H1 (cell line): ENCODE measurements around the gene AK5. TPM values are rescaled to one million over a fixed set of nuclear protein-coding genes. Genes with fewer than 3 reads are reported as not detected.

Experiments used
- CTCF ChIA-PET: fragments of 300-600 bp; sonication (Branson Sonifier 250); formaldehyde crosslinking; loops from one replicate; lab custom pipeline; 2021; ENCODE audit not compliant: partially characterized antibody; lab: Charles Lee
- POLR2A ChIA-PET: fragments of 300-600 bp; sonication (Branson Sonifier 250); formaldehyde crosslinking; loops from one replicate; lab custom pipeline; 2021; ENCODE audit warnings: inconsistent platforms; ENCODE audit not compliant: partially characterized antibody; lab: Charles Lee
- DNase-seq, 2 experiments: peaks; one replicate each; pipeline versions ENCODE4 v3.0.0 to v3.0.0-alpha.2; 2010 to 2022; ENCODE audit warnings: low spot score in 2 of 2, low read depth in 1 of 2, mixed read lengths in 1 of 2
- FAIRE-seq: peaks from 2 replicates; lab custom pipeline; 2011; peaks lifted over from hg19 to GRCh38; lab: Jason Lieb, UNC
- H2AFZ ChIP-seq: 2 replicates; pipeline ENCODE4 v1.8.1; 2012; ENCODE audit warnings: low read length, inconsistent platforms
- H2AK5ac ChIP-seq: 2 replicates; pipeline ENCODE4 v1.6.1; 2013; ENCODE audit warnings: low read depth, low read length
- H2BK120ac ChIP-seq: replicated peaks from 2 replicates; pipeline ENCODE3; 2013; ENCODE audit warnings: low read depth, low read length, inconsistent platforms
- H2BK12ac ChIP-seq: 2 replicates; pipeline ENCODE4 v1.6.1; 2013; ENCODE audit warnings: low read depth, low read length
- H2BK15ac ChIP-seq: 2 replicates; pipeline ENCODE4 v1.6.1; 2013; ENCODE audit warnings: low read length
- H2BK20ac ChIP-seq: 2 replicates; pipeline ENCODE4 v1.6.1; 2013; ENCODE audit warnings: low read length
- H2BK5ac ChIP-seq: 2 replicates; pipeline ENCODE4 v1.6.1; 2013; ENCODE audit warnings: low read depth, low read length
- H3K14ac ChIP-seq: 2 replicates; pipeline ENCODE4 v1.6.1; 2013; ENCODE audit warnings: inconsistent platforms; ENCODE audit not compliant: insufficient read length
- H3K18ac ChIP-seq: 2 replicates; pipeline ENCODE4 v1.6.1; 2013; ENCODE audit warnings: low read length; ENCODE audit errors: extremely low read depth
- H3K23ac ChIP-seq: 2 replicates; pipeline ENCODE4 v1.6.1; 2013; ENCODE audit warnings: inconsistent platforms; ENCODE audit not compliant: insufficient read length
- H3K23me2 ChIP-seq: 2 replicates; pipeline ENCODE4 v1.6.1; 2013; ENCODE audit warnings: low read depth, low read length
- H3K27ac ChIP-seq: 2 replicates; pipeline ENCODE4 v1.6.1; 2011; ENCODE audit warnings: low read depth, low read length, inconsistent platforms
- H3K27me3 ChIP-seq, 4 experiments: replicated peaks in 1 of 4; 1 replicate in 1 of 4; 2 replicates in 3 of 4; pipeline versions ENCODE4 v1.6.1 to v1.8.1; 2011 to 2013; ENCODE audit warnings: low read length in 3 of 4, mild to moderate bottlenecking in 3 of 4, inconsistent platforms in 2 of 4, mixed read lengths in 2 of 4, moderate library complexity in 1 of 4; ENCODE audit not compliant: control insufficient read depth in 3 of 4, insufficient read depth in 3 of 4; ENCODE audit errors: extremely low read depth in 1 of 4
- H3K36me3 ChIP-seq, 4 experiments: 2 replicates each; pipeline versions ENCODE4 v1.6.1 to v1.8.1; 2011 to 2013; ENCODE audit warnings: mild to moderate bottlenecking in 4 of 4, low read length in 3 of 4, moderate library complexity in 2 of 4, control low read depth in 1 of 4, inconsistent platforms in 1 of 4; ENCODE audit not compliant: insufficient read depth in 4 of 4, control insufficient read depth in 2 of 4
- H3K4ac ChIP-seq: replicated peaks from 2 replicates; pipeline ENCODE3; 2013; ENCODE audit warnings: low read length, low read depth, mixed read lengths, inconsistent platforms; ENCODE audit not compliant: insufficient read length
- H3K4me1 ChIP-seq, 4 experiments: replicated peaks in 1 of 4; 1 replicate in 1 of 4; 2 replicates in 3 of 4; pipeline versions ENCODE4 v1.6.1 to v1.8.1; 2011 to 2013; ENCODE audit warnings: low read length in 3 of 4, inconsistent platforms in 2 of 4, mixed read lengths in 1 of 4; ENCODE audit not compliant: insufficient read depth in 4 of 4, control insufficient read depth in 3 of 4
- H3K4me2 ChIP-seq, 2 experiments: 2 replicates each; pipeline versions ENCODE4 v1.6.1 to v1.8.1; 2011 to 2013; ENCODE audit warnings: low read depth in 2 of 2, low read length in 2 of 2, control low read depth in 1 of 2, inconsistent platforms in 1 of 2, mild to moderate bottlenecking in 1 of 2; ENCODE audit not compliant: insufficient read depth in 1 of 2
- H3K4me3 ChIP-seq, 4 experiments: fragments of 200-600, 300-600 bp in 1 of 4; sonication (generic), shearing (Covaris generic), sonication (Bioruptor Twin) in 1 of 4; 2 replicates each; pipeline versions ENCODE4 v1.5.1 to v1.8.1; 2011 to 2016; ENCODE audit warnings: low read length in 4 of 4, low read depth in 3 of 4, control low read depth in 2 of 4, inconsistent platforms in 2 of 4, mild to moderate bottlenecking in 2 of 4, mixed read lengths in 1 of 4, moderate library complexity in 1 of 4; ENCODE audit not compliant: insufficient read depth in 2 of 4; ENCODE audit errors: extremely low read depth in 1 of 4
- H3K56ac ChIP-seq: replicated peaks from 2 replicates; pipeline ENCODE3; 2013; ENCODE audit warnings: low read depth, mild to moderate bottlenecking, mixed read lengths, low read length, inconsistent platforms; ENCODE audit not compliant: insufficient read length
- H3K79me1 ChIP-seq: 2 replicates; pipeline ENCODE4 v1.6.1; 2013; ENCODE audit warnings: low read depth, low read length, control low read depth
- H3K79me2 ChIP-seq, 2 experiments: 2 replicates each; pipeline versions ENCODE4 v1.6.1 to v1.8.1; 2012 to 2013; ENCODE audit warnings: low read length in 2 of 2, mild to moderate bottlenecking in 2 of 2, inconsistent platforms in 1 of 2; ENCODE audit not compliant: insufficient read depth in 2 of 2, control insufficient read depth in 1 of 2
- H3K9ac ChIP-seq, 4 experiments: replicated peaks in 1 of 4; 1 replicate in 1 of 4; 2 replicates in 3 of 4; pipeline versions ENCODE4 v1.6.1 to v1.8.1; 2011 to 2013; ENCODE audit warnings: low read depth in 3 of 4, low read length in 3 of 4, control low read depth in 2 of 4, mild to moderate bottlenecking in 2 of 4, moderate library complexity in 2 of 4, inconsistent platforms in 1 of 4; ENCODE audit errors: extremely low read depth in 1 of 4
- H3K9me3 ChIP-seq, 2 experiments: 2 replicates each; pipeline versions ENCODE4 v1.6.1 to v1.8.1; 2012 to 2013; ENCODE audit warnings: mild to moderate bottlenecking in 2 of 2, moderate library complexity in 2 of 2, control low read depth in 1 of 2, inconsistent platforms in 1 of 2, low read depth in 1 of 2, low read length in 1 of 2, mixed read lengths in 1 of 2; ENCODE audit not compliant: insufficient read depth in 2 of 2
- H4K20me1 ChIP-seq, 2 experiments: replicated peaks in 1 of 2; 2 replicates each; pipeline versions ENCODE3 to v1.8.1; 2011 to 2013; ENCODE audit warnings: inconsistent platforms in 2 of 2, low read length in 2 of 2, mild to moderate bottlenecking in 1 of 2; ENCODE audit not compliant: insufficient read depth in 2 of 2, control insufficient read depth in 1 of 2
- H4K5ac ChIP-seq: 2 replicates; pipeline ENCODE4 v1.6.1; 2013; ENCODE audit warnings: low read length, low read depth, mixed read lengths, inconsistent platforms; ENCODE audit not compliant: insufficient read length
- H4K8ac ChIP-seq: 2 replicates; pipeline ENCODE4 v1.8.0; 2013; ENCODE audit warnings: mild to moderate bottlenecking, moderate library complexity, low read length, inconsistent platforms; ENCODE audit not compliant: insufficient read depth; ENCODE audit errors: extremely low read depth
- H4K91ac ChIP-seq: replicated peaks from 2 replicates; pipeline ENCODE3; 2013; ENCODE audit warnings: low read length, mixed read lengths, inconsistent platforms; ENCODE audit not compliant: insufficient read length
- BACH1 ChIP-seq: IDR thresholded peaks from 2 replicates; pipeline ENCODE4 v1.6.1; 2012; ENCODE audit warnings: low read length, improper control_type of control experiment
- BRCA1 ChIP-seq: IDR thresholded peaks from 2 replicates; pipeline ENCODE4 v1.6.1; 2012; ENCODE audit warnings: low read depth, low read length, improper control_type of control experiment
- HDAC2 ChIP-seq, 2 experiments: fragments of 300-600 bp in 1 of 2; sonication (generic) in 1 of 2; IDR thresholded peaks; 2 replicates each; pipeline ENCODE4 v1.6.1; 2011 to 2012; ENCODE audit warnings: low read depth in 2 of 2, low read length in 2 of 2, mild to moderate bottlenecking in 2 of 2, moderate library complexity in 2 of 2, borderline replicate concordance in 1 of 2, inconsistent platforms in 1 of 2
- JUN ChIP-seq: IDR thresholded peaks from 2 replicates; pipeline ENCODE4 v1.6.1; 2011; ENCODE audit warnings: low read depth, mild to moderate bottlenecking, improper control_type of control experiment, low read length
- JUND ChIP-seq: IDR thresholded peaks from 2 replicates; pipeline ENCODE4 v1.6.1; 2011; ENCODE audit warnings: mild to moderate bottlenecking, improper control_type of control experiment, low read length
- KDM1A ChIP-seq: fragments of 200-600, 300-600 bp; sonication (generic); IDR thresholded peaks from 2 replicates; pipeline ENCODE4 v1.7.1; 2016; ENCODE audit warnings: mild to moderate bottlenecking, low read length, borderline replicate concordance
- RXRA ChIP-seq: IDR thresholded peaks from 2 replicates; pipeline ENCODE4 v1.6.1; 2011; ENCODE audit warnings: low read depth, mild to moderate bottlenecking, low read length, moderate library complexity; ENCODE audit not compliant: insufficient read depth
- SIX5 ChIP-seq: IDR thresholded peaks from 2 replicates; pipeline ENCODE4 v1.6.1; 2011; ENCODE audit warnings: mild to moderate bottlenecking, low read depth, low read length
- SP1 ChIP-seq: IDR thresholded peaks from 2 replicates; pipeline ENCODE4 v1.6.1; 2011; ENCODE audit warnings: low read depth, low read length
- SRF ChIP-seq: IDR thresholded peaks from 2 replicates; pipeline ENCODE4 v1.6.1; 2011; ENCODE audit warnings: mild to moderate bottlenecking, low read depth, low read length, moderate library complexity
- TCF12 ChIP-seq: IDR thresholded peaks from 2 replicates; pipeline ENCODE4 v1.6.1; 2011; ENCODE audit warnings: low read depth, mild to moderate bottlenecking, low read length
- WGBS, 2 experiments: shearing (Covaris generic) in 1 of 2; methylation state at CpG; one replicate each; pipeline versions ENCODE4 v1.1.6 to v1.1.7; 2013 to 2015; ENCODE audit warnings: low lambda C conversion rate in 2 of 2, mixed read lengths in 2 of 2, inconsistent platforms in 1 of 2, low coverage in 1 of 2, missing lambda C conversion rate in 1 of 2; ENCODE audit not compliant: insufficient replicate concordance in 2 of 2, insufficient coverage in 1 of 2, insufficient read length in 1 of 2; ENCODE audit errors: extremely low coverage in 1 of 2, missing lambda C conversion rate in 1 of 2; 5-methylcytosine and 5-hydroxymethylcytosine counted together
- polyA plus RNA-seq, 7 experiments: library from polyadenylated mRNA; depleted of rRNA in 3 of 7; stranded (reverse) in 5 of 7; unstranded in 2 of 7; fragments of >200 nt in 5 of 7; fragments of 200-250 nt in 2 of 7; gene quantifications; 1 replicate in 5 of 7; 2 replicates in 1 of 7; 4 replicates in 1 of 7; pipeline versions ENCODE4 v1.2.1 to v1.2.3, GENCODE V29; 2011 to 2013; ENCODE audit warnings: missing spikeins in 2 of 7, mixed read lengths in 2 of 7
- total RNA-seq: library from RNA; stranded (reverse); fragmentation: NEBNext Ultra II Directional; extraction: Animal tissue kit (Norgen Biotek cat#: 25700); gene quantifications from 2 replicates; pipeline ENCODE4 v1.2.1, GENCODE V29; 2021
- TF ChIP-seq, protein P1 (sequence below): IDR thresholded peaks from 2 replicates; pipeline ENCODE4 v1.6.1; 2012; ENCODE audit warnings: low read length, inconsistent platforms
- TF ChIP-seq, protein P2 (sequence below): IDR thresholded peaks from 2 replicates; pipeline ENCODE4 v1.6.1; 2012; ENCODE audit warnings: inconsistent platforms

AK5 gene
- total and polyA plus RNA-seq, 2 of the 8 experiments (the other 6 are each of a cell fraction or from before 2014, with no cell fraction given): 2.0 to 7.1 TPM

DNA sequence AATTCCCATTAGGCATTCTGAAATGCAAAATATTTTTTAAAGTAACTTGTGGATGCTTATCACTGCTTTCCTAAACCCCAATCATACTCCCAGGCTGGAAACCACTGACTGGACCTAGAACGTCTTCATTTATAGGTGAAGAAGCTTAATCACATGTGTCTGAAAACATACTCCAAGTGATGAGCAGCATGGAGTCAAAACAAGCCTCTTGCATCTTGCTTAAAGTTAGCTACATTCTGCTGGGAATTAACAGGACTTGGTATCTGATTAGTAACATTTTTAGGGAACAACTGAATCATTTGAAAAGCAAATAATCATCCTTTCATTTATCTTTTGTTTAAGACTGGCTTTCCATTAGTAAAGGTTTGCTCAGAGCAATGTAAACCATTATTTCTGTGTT lies 105.7 kb downstream of the AK5 start:
- Histone ChIP-seq H2BK120ac (no peak overlapping the region), H4K5ac (no peak overlapping the region), H3K56ac (no peak overlapping the region), H3K4me3 (no peak overlapping the region), H4K8ac (no peak overlapping the region), H3K18ac (no peak overlapping the region), H3K4me2 (no peak overlapping the region), H3K79me2 (no peaks in the 10 kb centered on the region), H3K9me3 (no peaks in the 10 kb centered on the region), H3K23me2 (no peaks in the 10 kb centered on the region), H3K4me1 (no peaks in the 10 kb centered on the region; a peak in 1 of 7 replicates), H2AK5ac (no peak overlapping the region)
- DNase-seq (no peak), FAIRE-seq (peak; percentile 32)
- CTCF ChIA-PET: interaction anchor here (1.5 kb wide), 1 partner anchor 18 kb away, joined by 3 read pairs; no protein-coding TSS in a partner anchor
- 83% methylated on average over 1 of the region's 1 CpG; no CpG with 5 or more reads in 1 of the 2 experiments for WGBS, 2 experiments
- no peak for TF ChIP-seq TCF12
- no peak for TF ChIP-seq SP1
- no peak for TF ChIP-seq KDM1A
- no peak for TF ChIP-seq BACH1
- TF ChIP-seq JUN: no peak
- no peak for TF ChIP-seq JUND
- TF ChIP-seq, protein P1, sequence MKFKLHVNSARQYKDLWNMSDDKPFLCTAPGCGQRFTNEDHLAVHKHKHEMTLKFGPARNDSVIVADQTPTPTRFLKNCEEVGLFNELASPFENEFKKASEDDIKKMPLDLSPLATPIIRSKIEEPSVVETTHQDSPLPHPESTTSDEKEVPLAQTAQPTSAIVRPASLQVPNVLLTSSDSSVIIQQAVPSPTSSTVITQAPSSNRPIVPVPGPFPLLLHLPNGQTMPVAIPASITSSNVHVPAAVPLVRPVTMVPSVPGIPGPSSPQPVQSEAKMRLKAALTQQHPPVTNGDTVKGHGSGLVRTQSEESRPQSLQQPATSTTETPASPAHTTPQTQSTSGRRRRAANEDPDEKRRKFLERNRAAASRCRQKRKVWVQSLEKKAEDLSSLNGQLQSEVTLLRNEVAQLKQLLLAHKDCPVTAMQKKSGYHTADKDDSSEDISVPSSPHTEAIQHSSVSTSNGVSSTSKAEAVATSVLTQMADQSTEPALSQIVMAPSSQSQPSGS: no peak
- no peak for TF ChIP-seq SIX5
- TF ChIP-seq, protein P2, sequence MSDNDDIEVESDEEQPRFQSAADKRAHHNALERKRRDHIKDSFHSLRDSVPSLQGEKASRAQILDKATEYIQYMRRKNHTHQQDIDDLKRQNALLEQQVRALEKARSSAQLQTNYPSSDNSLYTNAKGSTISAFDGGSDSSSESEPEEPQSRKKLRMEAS: no peak
- no peak for TF ChIP-seq BRCA1
- no peak for TF ChIP-seq SRF
- TF ChIP-seq RXRA: no peak
- no peak for TF ChIP-seq HDAC2 (IDR thresholded peaks at IDR 0.05; ENCODE audit: borderline replicate concordance in 1 of 2, low read depth in 2 of 2, low read length in 2 of 2)
- TF ChIP-seq, all 59 proteins: peak for 0
- H2BK20ac ChIP-seq: no peak overlapping the region
- no peak overlapping the region for H2BK5ac ChIP-seq
- H4K91ac ChIP-seq: no peak overlapping the region
- no peak overlapping the region for H2AFZ ChIP-seq
- no peak overlapping the region for H3K9ac ChIP-seq
- no peak overlapping the region for H3K23ac ChIP-seq
- H2BK12ac ChIP-seq: no peak overlapping the region
- no peak overlapping the region for H3K4ac ChIP-seq
- POLR2A ChIA-PET: interaction anchor here (1.6 to 1.7 kb wide), 2 partner anchors 12 to 25 kb away, joined by 3 to 5 read pairs; no protein-coding TSS in a partner anchor
- H3K79me1 ChIP-seq: no peaks in the 10 kb centered on the region
- H4K20me1 ChIP-seq: no peaks in the 10 kb centered on the region
- H2BK15ac ChIP-seq: no peak overlapping the region
- no peaks in the 10 kb centered on the region for H3K27me3 ChIP-seq
- no peak overlapping the region for H3K14ac ChIP-seq
- no peak overlapping the region for H3K27ac ChIP-seq
- no peaks in the 10 kb centered on the region for H3K36me3 ChIP-seq
